Measurements from ENCODE around the gene FILIP1L.

DNA sequence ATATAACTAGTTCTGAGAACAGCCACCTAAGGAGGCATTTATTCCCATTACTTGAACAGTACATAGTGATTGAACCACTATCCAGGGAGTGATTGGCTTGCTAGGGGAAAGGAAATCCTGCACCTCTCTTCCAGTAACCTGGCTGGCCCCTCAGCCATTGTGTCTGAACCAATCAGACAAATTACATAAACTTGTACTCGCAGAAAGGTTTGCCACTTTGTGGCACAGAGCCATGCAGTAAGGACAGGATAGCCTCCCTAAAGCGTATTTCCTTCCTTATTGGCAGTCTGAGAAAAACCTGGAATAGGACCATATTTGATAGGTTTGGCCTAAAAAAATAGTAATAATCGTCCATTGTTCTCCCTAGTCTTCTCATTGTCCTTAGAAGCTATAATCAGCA lies 277.6 kb downstream of the FILIP1L start:
- TF ChIP-seq, protein P1, sequence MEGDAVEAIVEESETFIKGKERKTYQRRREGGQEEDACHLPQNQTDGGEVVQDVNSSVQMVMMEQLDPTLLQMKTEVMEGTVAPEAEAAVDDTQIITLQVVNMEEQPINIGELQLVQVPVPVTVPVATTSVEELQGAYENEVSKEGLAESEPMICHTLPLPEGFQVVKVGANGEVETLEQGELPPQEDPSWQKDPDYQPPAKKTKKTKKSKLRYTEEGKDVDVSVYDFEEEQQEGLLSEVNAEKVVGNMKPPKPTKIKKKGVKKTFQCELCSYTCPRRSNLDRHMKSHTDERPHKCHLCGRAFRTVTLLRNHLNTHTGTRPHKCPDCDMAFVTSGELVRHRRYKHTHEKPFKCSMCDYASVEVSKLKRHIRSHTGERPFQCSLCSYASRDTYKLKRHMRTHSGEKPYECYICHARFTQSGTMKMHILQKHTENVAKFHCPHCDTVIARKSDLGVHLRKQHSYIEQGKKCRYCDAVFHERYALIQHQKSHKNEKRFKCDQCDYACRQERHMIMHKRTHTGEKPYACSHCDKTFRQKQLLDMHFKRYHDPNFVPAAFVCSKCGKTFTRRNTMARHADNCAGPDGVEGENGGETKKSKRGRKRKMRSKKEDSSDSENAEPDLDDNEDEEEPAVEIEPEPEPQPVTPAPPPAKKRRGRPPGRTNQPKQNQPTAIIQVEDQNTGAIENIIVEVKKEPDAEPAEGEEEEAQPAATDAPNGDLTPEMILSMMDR (conservative IDR thresholded peaks at IDR 0.05; ENCODE audit: low read length): no peak
- no peak for TF ChIP-seq EZH2phosphoT487 (IDR thresholded peaks at IDR 0.05; ENCODE audit: borderline replicate concordance, low read depth, low read length)
